Spinal cord (tissue), 10 donors: ENCODE measurements around the gene ACOT11. TPM values are rescaled to one million over a fixed set of nuclear protein-coding genes. Genes with fewer than 3 reads are reported as not detected.
"Not testable (repeated sequence)": the region's sequence is repeated elsewhere in the genome, so short reads cannot be mapped to it uniquely, and the experiment has no call there.

ENCODE experiments used
- DNase-seq, 6 donors: peaks; one replicate each; pipeline versions ENCODE4 v3.0.0 to v3.0.0-alpha.2; 2013 to 2015; ENCODE audit warnings: low spot score in 6 of 6, low read depth in 4 of 6
- H3K27ac ChIP-seq: one replicate; pipeline ENCODE4 v1.5.1; 2013; ENCODE audit warnings: low read depth, low read length, control low read depth
- H3K27me3 ChIP-seq: one replicate; pipeline ENCODE4 v1.6.1; 2013; ENCODE audit warnings: low read length; ENCODE audit not compliant: control insufficient read depth, insufficient read depth
- H3K36me3 ChIP-seq: one replicate; pipeline ENCODE4 v1.6.1; 2013; ENCODE audit warnings: low read length; ENCODE audit not compliant: control insufficient read depth, insufficient read depth
- H3K4me1 ChIP-seq: one replicate; pipeline ENCODE4 v1.6.1; 2013; ENCODE audit warnings: low read length; ENCODE audit not compliant: control insufficient read depth, insufficient read depth
- H3K4me3 ChIP-seq: one replicate; pipeline ENCODE4 v1.5.1; 2013; ENCODE audit warnings: low read depth, low read length, control low read depth
- H3K9me3 ChIP-seq: one replicate; pipeline ENCODE4 v1.6.1; 2013; ENCODE audit warnings: low read length; ENCODE audit not compliant: control insufficient read depth, insufficient read depth
- WGBS: methylation state at CpG from one replicate; pipeline ENCODE4 v1.1.5; 2013; ENCODE audit warnings: missing lambda C conversion rate; ENCODE audit not compliant: insufficient coverage; 5-methylcytosine and 5-hydroxymethylcytosine counted together
- polyA plus RNA-seq, 2 donors: library from polyadenylated mRNA; unstranded; fragments of 120-200 nt; gene quantifications; one replicate each; pipeline ENCODE4 v1.2.1, GENCODE V29; 2013; ENCODE audit not compliant: insufficient read length in 2 of 2
- total RNA-seq, 2 donors: library from RNA; depleted of rRNA in 1 of 2; stranded (reverse); fragments of 120-200 nt in 1 of 2; fragments of >200 nt in 1 of 2; gene quantifications; one replicate each; pipeline versions ENCODE4 v1.2.3 to v1.2.4, GENCODE V29; 2013 to 2014
- donor health status: healthy.

ACOT11 gene
- total and polyA plus RNA-seq, 4 donors = 3.6 to 19.7 (median 8.2) TPM

- H3K27me3 ChIP-seq = peaks cover 2% of the 10 kb centered on the region
- H3K36me3 ChIP-seq = peaks cover 31% of the 10 kb centered on the region
- WGBS = 76% methylated on average over 6 of the region's 8 CpGs
- H3K4me1 ChIP-seq = peaks cover 27% of the 10 kb centered on the region
- no peak for DNase-seq
- H3K27ac ChIP-seq = no peak overlapping the region
- H3K4me3 ChIP-seq = no peak overlapping the region
- no peaks in the 10 kb centered on the region for H3K9me3 ChIP-seq
These were observed 63.6 kb downstream of the ACOT11 start for GRCh38 chr1:54611621-54612020.

GRCh38 chr1:54614024-54614423 lies 66.0 kb downstream of the ACOT11 start:
- peaks cover 10% of the 10 kb centered on the region for H3K36me3 ChIP-seq
- H3K4me1 ChIP-seq = peaks cover 8% of the 10 kb centered on the region
- no peak for DNase-seq
- no peak overlapping the region for H3K4me3 ChIP-seq
- H3K27me3 ChIP-seq = peaks cover 2% of the 10 kb centered on the region
- no peak overlapping the region for H3K27ac ChIP-seq
- 88% methylated on average over 1 of the region's 2 CpGs for WGBS
- no peaks in the 10 kb centered on the region for H3K9me3 ChIP-seq

GRCh38 chr1:54614563-54614962 lies 66.5 kb downstream of the ACOT11 start:
- H3K27me3 ChIP-seq = peaks cover 2% of the 10 kb centered on the region
- 67% methylated on average over 8 of the region's 8 CpGs for WGBS
- DNase-seq = no peak
- H3K36me3 ChIP-seq = peaks cover 5% of the 10 kb centered on the region
- H3K9me3 ChIP-seq = no peaks in the 10 kb centered on the region
- no peak overlapping the region for H3K4me3 ChIP-seq
- H3K27ac ChIP-seq = no peak overlapping the region
- H3K4me1 ChIP-seq = peaks cover 3% of the 10 kb centered on the region

GRCh38 chr1:54615531-54616279 lies 67.7 kb downstream of the ACOT11 start:
- peaks cover 3% of the 10 kb centered on the region for H3K36me3 ChIP-seq
- 68% methylated on average over 8 of the region's 13 CpGs for WGBS
- no peaks in the 10 kb centered on the region for H3K4me1 ChIP-seq
- no peak overlapping the region for H3K4me3 ChIP-seq
- peaks cover 2% of the 10 kb centered on the region for H3K27me3 ChIP-seq
- H3K9me3 ChIP-seq = no peaks in the 10 kb centered on the region
- no peak for DNase-seq
- no peak overlapping the region for H3K27ac ChIP-seq

GRCh38 chr1:54619749-54620148 lies 71.7 kb downstream of the ACOT11 start:
- DNase-seq = no peak
- no peaks in the 10 kb centered on the region for H3K9me3 ChIP-seq
- 52% methylated on average over 8 of the region's 8 CpGs for WGBS
- H3K4me3 ChIP-seq = no peak overlapping the region
- H3K4me1 ChIP-seq = peaks cover 4% of the 10 kb centered on the region
- peaks cover 2% of the 10 kb centered on the region for H3K27me3 ChIP-seq
- no peaks in the 10 kb centered on the region for H3K36me3 ChIP-seq
- no peak overlapping the region for H3K27ac ChIP-seq

- no peak within 1 kb of the TSS for H3K27ac ChIP-seq
- peaks cover 17% of the 10 kb centered on the region for H3K4me1 ChIP-seq
- no peaks in the 10 kb centered on the region for H3K27me3 ChIP-seq
- DNase-seq = no peak
- H3K4me3 ChIP-seq = no peak within 1 kb of the TSS
- WGBS = 81% methylated on average over 15 of the region's 18 CpGs
- H3K9me3 ChIP-seq = no peaks in the 10 kb centered on the region
- no peaks in the 10 kb centered on the region for H3K36me3 ChIP-seq
These were observed 75.4 kb downstream of the ACOT11 start, which contains the start of gene FAM151A for GRCh38 chr1:54623216-54624007. Gene FAM151A (minus strand): TSS chr1:54623525. CDS start chr1:54623395, 130 bp downstream.

- 71% methylated on average over 4 of the region's 8 CpGs for WGBS
These were observed 76.7 kb downstream of the ACOT11 start for GRCh38 chr1:54624466-54625464.

GRCh38 chr1:54627196-54627595 lies 79.2 kb downstream of the ACOT11 start:
- peaks cover 3% of the 10 kb centered on the region for H3K27me3 ChIP-seq
- no peaks in the 10 kb centered on the region for H3K9me3 ChIP-seq
- H3K4me1 ChIP-seq = peaks cover 15% of the 10 kb centered on the region
- no peaks in the 10 kb centered on the region for H3K36me3 ChIP-seq
- peak in 5 of 6 donors; percentile 13 to 58 (median 38) for DNase-seq
- H3K27ac ChIP-seq = peak overlapping the region; percentile 33
- H3K4me3 ChIP-seq = no peak overlapping the region
- 30% methylated on average over 5 of the region's 10 CpGs for WGBS

More at GRCh38 chr1:54624466-54625464, 76.7 kb downstream of the ACOT11 start:
- Histone ChIP-seq H3K27ac (no peak overlapping the region), H3K9me3 (no peaks in the 10 kb centered on the region), H3K36me3 (no peaks in the 10 kb centered on the region), H3K4me1 (peaks cover 17% of the 10 kb centered on the region), H3K27me3 (no peaks in the 10 kb centered on the region), H3K4me3 (no peak overlapping the region)
- no peak for DNase-seq

GRCh38 chr1:54635804-54636203 lies 87.8 kb downstream of the ACOT11 start:
- H3K27ac ChIP-seq, H3K4me1 ChIP-seq, H3K27me3 ChIP-seq, H3K9me3 ChIP-seq, DNase-seq, H3K4me3 ChIP-seq, H3K36me3 ChIP-seq: not testable (repeated sequence)
- 100% methylated on average over 2 of the region's 7 CpGs for WGBS
